ENCODE results near the gene NEURL2. TPM values are rescaled to one million over a fixed set of nuclear protein-coding genes. Genes with fewer than 3 reads are reported as not detected.
"Not testable (repeated sequence)": the region's sequence is repeated elsewhere in the genome, so short reads cannot be mapped to it uniquely, and the experiment has no call there.

The NEURL2 gene, protein sequence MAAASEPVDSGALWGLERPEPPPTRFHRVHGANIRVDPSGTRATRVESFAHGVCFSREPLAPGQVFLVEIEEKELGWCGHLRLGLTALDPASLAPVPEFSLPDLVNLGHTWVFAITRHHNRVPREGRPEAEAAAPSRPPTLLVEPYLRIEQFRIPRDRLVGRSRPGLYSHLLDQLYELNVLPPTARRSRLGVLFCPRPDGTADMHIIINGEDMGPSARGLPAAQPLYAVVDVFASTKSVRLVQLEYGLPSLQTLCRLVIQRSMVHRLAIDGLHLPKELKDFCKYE
- 8.9 TPM for total RNA-seq

DNA sequence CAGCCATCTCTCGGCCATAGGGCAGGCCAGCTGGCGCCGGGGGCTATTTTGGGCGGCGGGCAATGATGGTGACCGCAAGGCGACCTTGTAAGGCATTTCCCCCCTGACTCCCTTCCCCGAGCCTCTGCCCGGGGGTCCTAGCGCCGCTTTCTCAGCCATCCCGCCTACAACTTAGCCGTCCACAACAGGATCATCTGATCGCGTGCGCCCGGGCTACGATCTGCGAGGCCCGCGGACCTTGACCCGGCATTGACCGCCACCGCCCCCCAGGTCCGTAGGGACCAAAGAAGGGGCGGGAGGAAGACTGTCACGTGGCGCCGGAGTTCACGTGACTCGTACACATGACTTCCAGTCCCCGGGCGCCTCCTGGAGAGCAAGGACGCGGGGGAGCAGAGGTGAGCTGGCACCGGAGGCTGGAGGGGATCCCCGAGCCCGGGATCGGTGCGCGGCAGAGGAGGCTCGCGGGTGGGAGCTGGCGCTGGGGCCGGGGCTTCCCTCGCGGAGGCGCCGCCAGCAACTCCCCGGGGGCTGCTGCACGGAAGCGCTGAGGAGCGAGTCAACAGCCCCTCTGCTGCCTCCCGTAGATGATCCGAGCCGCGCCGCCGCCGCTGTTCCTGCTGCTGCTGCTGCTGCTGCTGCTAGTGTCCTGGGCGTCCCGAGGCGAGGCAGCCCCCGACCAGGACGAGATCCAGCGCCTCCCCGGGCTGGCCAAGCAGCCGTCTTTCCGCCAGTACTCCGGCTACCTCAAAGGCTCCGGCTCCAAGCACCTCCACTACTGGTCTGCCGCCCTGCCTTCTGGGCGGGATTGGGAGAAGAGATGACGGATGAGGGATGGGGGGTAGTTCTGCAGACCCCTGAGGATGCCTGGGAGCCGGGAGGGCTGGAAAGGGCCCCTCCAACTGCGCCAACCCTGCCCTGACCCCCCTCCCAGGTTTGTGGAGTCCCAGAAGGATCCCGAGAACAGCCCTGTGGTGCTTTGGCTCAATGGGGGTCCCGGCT lies at the start of gene NEURL2, which contains the start of gene CTSA:
TSS of gene NEURL2 (minus strand) at position 224 of the 999 bp plus-strand sequence. CDS start at position 7, 217 bp downstream.
TSS of gene CTSA (plus strand) at position 351 of the 999 bp plus-strand sequence. CDS start at position 585, 234 bp downstream.
- DNase-seq (ENCODE audit: low spot score) (peak; percentile 97), ATAC-seq (peak; percentile 93)
- intact Hi-C loops (cut with DNase I): loop anchor here (10.0 kb wide), 1 partner anchor 64 kb away; no protein-coding TSS in a partner anchor

DNA sequence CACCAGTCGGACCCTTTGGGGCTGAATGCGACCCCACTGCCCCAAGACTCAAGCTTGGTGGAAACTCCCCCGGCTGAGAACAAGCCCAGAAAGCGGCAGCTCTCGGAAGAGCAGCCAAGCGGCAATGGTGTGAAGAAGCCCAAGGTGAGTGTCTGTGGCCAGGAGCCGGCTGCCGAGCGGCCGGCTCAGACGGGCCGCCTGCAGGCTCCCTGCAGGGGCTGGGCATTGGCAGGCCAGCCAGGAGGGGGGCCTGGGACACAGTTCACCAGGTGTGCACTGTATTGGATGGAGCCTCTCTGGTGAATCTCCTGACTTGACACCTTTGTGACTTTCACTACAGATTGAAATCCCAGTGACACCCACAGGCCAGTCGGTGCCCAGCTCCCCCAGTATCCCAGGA lies 49.5 kb upstream of the NEURL2 start:
- intact Hi-C loops (cut with DNase I): no loop called here
- no peak for DNase-seq (ENCODE audit: low spot score)
- no peak for ATAC-seq

- DNase-seq (ENCODE audit: low spot score) (no peak), ATAC-seq (no peak)
- intact Hi-C loops (cut with DNase I): no loop called here
Observed at GRCh38 chr20:45940053-45940452, 49.0 kb upstream of the NEURL2 start.

DNA sequence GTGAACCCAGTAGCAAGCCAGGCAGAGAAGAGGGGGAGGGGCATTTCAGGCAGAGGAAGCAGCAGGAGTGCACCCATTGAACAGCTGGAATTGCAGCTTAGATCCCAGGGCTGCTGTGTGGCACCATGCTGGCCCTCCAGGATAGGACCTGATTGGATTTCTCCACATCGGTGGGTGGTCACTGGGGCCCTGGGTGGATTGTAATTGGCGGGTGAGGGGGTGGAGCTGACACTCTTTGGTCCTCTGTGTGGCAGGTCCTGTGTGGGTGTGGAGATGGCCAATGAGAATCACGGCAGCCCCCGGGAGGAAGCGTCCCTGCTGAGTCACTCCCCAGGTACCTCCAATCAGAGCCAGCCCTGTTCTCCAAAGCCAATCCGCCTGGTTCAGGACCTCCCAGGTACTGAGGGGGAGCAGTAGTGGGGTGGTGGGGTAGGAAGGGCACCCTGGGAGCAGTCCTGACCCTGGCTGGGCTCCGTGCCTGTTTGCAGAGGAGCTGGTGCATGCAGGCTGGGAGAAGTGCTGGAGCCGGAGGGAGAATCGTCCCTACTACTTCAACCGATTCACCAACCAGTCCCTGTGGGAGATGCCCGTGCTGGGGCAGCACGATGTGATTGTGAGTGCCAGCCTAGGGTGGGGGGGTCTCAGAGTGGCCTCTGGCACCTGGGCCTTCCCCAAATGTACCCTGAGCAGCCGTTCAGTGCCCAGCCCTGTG lies 47.9 kb upstream of the NEURL2 start:
- intact Hi-C loops (cut with DNase I): no loop called here
- no peak for ATAC-seq
- no peak for DNase-seq (ENCODE audit: low spot score)

- ATAC-seq (no peak), DNase-seq (ENCODE audit: low spot score) (no peak)
- intact Hi-C loops (cut with DNase I): no loop called here
Observed at GRCh38 chr20:45937765-45938164, 46.8 kb upstream of the NEURL2 start.

GRCh38 chr20:45935416-45936046 lies 44.5 kb upstream of the NEURL2 start:
- intact Hi-C loops (cut with DNase I): no loop called here
- DNase-seq (ENCODE audit: low spot score): no peak
- peak; percentile 38 for ATAC-seq

DNA sequence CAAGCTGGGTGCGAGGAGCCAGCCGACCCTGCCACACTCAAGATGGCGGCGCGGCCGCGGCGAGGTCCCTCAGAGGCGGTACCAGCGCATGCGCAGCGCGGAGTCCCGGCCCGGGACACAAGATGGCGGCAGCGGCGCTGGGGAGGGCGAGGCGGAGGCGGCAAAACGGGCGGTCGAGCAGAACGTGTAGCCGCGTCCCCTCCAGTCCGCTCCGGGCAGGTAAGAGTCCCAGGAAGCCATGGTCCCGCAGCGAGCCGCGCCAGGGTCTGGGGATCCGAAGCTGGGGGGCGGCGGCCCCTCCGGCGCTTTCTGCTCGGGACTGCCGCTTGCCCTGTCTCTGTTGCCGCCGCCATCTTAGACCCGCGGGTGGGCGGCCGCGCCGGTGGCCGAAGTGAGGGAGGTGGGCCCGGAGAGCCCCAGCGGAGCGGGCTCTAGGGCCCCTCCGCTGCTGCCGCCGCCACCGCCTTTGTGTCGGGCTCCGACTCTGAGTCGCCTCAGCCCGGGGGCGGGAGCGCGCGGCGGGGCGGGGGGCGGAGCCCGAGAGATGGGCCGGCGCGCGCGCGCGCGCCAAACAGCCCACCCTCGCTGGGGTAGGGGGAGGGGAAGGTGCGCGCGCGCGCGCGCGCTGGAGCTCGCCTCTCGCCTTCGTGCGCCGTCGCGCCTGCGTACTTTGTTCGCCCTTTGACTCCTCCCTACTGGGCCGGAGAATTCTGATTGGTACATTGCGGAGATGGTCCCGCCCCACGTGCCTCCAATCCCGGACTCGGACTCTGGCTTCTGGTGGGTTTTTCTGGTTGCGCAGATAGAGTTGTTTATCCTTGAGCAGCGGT lies 43.8 kb upstream of the NEURL2 start, which contains the start of gene PCIF1:
TSS of gene PCIF1 (plus strand) at position 98 of the 830 bp plus-strand sequence. CDS start 4,317 bp downstream, outside the sequence.
- DNase-seq (ENCODE audit: low spot score): peak; percentile 99
- ATAC-seq: peak; percentile 93
- intact Hi-C loops (cut with DNase I): no loop called here

- ATAC-seq (peak; percentile 57), DNase-seq (ENCODE audit: low spot score) (peak; percentile 89)
- intact Hi-C loops (cut with DNase I): no loop called here
Observed at GRCh38 chr20:45934046-45934585, 43.1 kb upstream of the NEURL2 start.

DNA sequence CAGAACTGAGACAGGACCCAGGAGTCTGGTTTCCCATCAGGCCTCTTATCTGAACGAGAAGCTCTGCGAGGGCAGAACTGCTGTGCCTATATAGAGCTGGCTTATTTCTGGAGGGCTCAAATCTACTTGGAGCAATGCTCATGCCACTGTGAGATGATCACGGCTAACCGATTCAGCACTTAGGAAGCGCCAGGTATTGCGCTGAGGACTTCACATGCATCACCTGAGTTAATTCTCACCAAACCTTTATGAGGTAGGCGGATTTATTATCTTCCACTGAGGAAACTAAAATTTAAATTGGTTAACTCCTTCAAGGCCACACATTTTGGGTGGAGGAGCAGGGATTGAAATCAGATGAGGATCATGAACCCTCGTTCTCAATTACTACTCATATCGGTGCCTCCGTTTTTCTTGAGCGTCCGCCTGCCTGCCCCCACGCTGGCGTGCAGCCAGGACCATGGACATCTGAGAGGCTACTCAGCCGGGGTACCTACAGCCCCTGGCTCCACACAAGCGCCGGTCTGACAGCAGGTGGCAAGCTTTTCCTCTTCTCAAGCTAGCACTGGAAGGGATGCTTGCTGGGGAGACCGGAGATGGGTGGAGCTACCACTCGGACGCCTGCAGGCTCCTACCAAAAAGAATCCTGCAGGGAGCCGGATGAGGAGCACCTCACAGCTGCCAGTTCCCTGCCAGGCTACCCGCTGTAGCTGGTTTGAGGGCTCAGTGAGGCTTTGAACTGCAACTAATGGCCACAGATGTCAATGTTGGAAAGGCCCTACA lies 42.4 kb upstream of the NEURL2 start:
- intact Hi-C loops (cut with DNase I): no loop called here
- DNase-seq (ENCODE audit: low spot score) (peak; percentile 83), ATAC-seq (peak; percentile 55)

DNA sequence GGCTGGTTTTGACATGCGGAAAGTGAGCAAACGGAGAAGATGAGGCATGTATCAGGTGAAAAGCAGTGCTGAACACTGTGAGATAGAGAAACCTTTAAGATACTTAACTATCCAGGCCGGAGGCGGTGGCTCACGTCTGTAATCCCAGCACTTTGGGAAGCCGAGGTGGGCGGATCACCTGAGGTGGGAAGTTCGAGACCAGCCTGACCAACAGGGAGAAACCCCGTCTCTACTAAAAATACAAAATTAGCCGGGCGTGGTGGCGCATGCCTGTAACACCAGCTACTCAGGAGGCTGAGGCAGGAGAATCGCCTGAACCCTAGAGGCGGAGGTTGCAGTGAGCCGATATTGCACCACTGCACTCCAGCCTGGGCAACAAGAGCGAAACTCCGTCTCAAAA lies 40.7 kb upstream of the NEURL2 start:
- ATAC-seq; intact Hi-C loops (cut with DNase I); DNase-seq (ENCODE audit: low spot score): not testable (repeated sequence)

DNA sequence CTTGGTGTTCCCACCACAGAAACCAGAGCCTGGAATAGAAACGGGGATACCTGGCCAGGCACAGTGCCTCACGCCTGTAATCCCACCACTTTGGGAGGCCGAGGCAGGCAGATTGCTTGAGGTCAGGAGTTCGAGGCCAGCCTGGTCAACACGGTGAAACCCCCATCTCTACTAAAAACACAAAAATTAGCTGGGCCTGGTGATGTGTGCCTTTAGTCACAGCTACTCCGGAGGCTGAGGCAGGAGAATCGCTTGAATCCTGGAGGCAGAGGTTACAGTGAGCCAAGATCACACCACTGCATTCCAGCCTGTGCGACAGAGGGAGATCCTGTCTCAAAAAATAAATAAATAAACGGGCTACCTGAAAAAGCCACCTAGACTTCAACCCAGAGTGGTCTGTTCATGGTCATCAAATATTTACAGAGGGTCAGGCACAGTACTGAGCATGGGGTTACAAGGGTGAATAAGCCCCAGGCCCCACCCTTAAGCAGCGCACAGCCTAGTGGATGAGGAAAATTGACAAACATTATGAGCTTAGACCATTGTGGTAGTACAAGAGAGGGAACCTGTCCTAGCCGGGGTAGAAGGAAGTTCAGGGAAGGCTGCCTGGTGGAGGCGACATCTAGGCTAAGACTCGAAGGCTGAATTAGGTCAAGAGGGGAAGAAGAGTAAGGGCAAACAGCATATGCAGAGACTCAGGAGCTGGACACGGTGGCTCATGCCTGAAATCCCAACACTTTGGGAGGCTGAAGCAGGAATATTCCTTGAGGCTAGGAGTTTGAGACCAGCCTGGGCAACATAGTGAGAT lies 36.3 kb upstream of the NEURL2 start:
- ATAC-seq: no peak
- no peak for DNase-seq (ENCODE audit: low spot score)
- intact Hi-C loops (cut with DNase I): no loop called here

GRCh38 chr20:45926731-45927070 lies 35.7 kb upstream of the NEURL2 start:
- DNase-seq (ENCODE audit: low spot score) (no peak), ATAC-seq (no peak)
- intact Hi-C loops (cut with DNase I): no loop called here

DNA sequence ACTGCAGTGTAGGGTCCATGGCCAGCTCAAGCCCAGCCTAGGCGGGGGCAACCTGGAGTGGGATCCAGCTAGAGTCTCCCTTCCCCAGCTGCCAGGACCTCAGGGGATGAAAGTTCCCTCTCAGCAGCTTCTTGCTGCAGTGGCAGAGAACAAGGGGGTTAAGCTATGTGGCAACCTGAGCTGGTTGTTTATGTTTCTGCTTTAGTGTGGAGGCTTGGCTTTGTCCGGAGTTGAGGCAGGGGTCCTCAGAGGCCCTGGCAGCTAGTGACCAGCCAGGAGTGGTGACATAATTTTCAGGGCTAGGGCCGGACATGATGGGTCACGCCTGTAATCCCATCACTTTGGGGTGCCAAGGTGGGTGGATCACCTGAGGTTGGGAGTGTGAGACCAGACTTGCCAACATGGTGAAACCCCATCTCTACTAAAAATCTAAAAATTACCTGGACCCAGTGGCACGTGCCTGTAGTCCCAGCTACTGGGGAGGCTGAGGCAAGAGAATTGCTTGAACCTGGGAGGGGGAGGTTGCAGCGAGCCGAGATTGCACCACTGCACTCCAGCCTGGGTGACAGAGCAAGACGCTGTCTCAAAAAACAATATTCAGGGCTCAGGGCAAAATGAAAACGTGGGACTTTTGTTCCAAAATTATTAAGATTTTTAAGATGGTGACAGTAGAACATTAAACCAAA lies 35.0 kb upstream of the NEURL2 start:
- intact Hi-C loops (cut with DNase I): no loop called here
- no peak for DNase-seq (ENCODE audit: low spot score)
- ATAC-seq: no peak

DNA sequence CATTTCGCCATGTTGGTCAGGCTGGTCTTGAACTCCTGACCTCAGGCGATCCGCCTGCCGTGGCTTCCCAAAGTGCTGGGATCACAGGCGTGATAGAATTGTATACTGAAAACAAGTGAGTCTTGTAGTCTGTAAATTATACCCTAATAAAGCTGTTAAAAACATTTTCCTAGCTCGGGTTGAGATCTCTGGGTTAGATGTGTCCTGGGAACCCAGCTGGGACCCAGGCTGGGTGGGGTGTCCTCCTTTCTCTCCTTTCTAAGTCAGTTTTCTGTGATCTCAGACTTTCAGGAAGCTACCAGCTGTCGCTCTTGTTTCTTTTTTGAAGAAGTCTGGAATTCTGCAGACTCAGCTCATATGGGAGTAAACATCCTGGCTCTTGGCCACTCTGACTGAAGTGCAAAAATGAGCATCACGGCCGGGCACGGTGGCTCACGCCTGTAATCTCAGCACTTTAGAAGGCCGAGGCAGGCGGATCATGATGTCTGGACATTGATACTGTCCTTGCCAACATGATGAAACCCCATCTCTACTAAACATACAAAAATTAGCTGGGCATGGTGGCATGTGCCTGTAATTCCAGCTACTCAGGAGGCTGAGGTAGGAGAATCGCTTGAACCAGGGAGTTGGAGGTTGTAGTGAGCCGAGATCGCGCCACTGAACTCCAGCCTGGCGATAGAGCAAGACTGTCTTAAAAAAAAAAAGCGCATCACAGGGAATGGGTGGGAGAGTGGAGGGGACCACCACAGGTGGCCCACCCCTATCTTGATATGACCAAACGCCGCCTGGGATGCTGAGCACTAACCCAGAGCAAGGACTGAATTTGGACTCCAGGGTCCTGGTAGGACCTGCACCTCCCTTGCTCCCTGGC lies 33.6 kb upstream of the NEURL2 start:
- ATAC-seq (peak; percentile 71), DNase-seq (ENCODE audit: low spot score) (no peak)
- intact Hi-C loops (cut with DNase I): no loop called here

All from sciatic nerve (tissue), 2 donors.